Activated CD8-positive, alpha-beta memory T cell treated with anti-CD3 and anti-CD28 coated beads, Interleukin-2, amount 50 U/mL, for 24 hours (primary cell): Measurements from ENCODE around the gene MLPH.

Experiments used
- DNase-seq: peaks from one replicate; pipeline ENCODE4 v3.0.0-alpha.2; 2020; ENCODE audit errors: extremely low read depth

The MLPH gene

GRCh38 chr2:237486819-237487448 is at the start of gene MLPH:
Gene MLPH, plus strand, starts transcription at chr2:237487251. Its CDS starts 6,176 bp downstream, at chr2:237493427.
- DNase-seq: no peak

GRCh38 chr2:237437566-237437965 is 49.5 kb upstream of the MLPH start:
- no peak for DNase-seq

GRCh38 chr2:237438080-237438940 is 48.7 kb upstream of the MLPH start:
- no peak for DNase-seq

- no peak for DNase-seq
These were observed 46.2 kb upstream of the MLPH start for GRCh38 chr2:237440819-237441281.

- DNase-seq: no peak
These were observed 45.3 kb upstream of the MLPH start for GRCh38 chr2:237441605-237442274.

- DNase-seq: no peak
These were observed 43.0 kb upstream of the MLPH start for GRCh38 chr2:237444071-237444470.

GRCh38 chr2:237445611-237446337 is 41.3 kb upstream of the MLPH start:
- no peak for DNase-seq

GRCh38 chr2:237446338-237446665 is 40.7 kb upstream of the MLPH start:
- no peak for DNase-seq

GRCh38 chr2:237447496-237447895 is 39.6 kb upstream of the MLPH start:
- DNase-seq: no peak

- DNase-seq: no peak
These were observed 38.9 kb upstream of the MLPH start for GRCh38 chr2:237448171-237448570.

- no peak for DNase-seq
These were observed 38.4 kb upstream of the MLPH start for GRCh38 chr2:237448626-237449025.

- no peak for DNase-seq
These were observed 37.7 kb upstream of the MLPH start for GRCh38 chr2:237449193-237449881.

GRCh38 chr2:237450108-237450507 is 36.9 kb upstream of the MLPH start:
- DNase-seq: no peak

GRCh38 chr2:237450583-237450982 is 36.5 kb upstream of the MLPH start:
- DNase-seq: no peak

- DNase-seq: no peak
These were observed 35.2 kb upstream of the MLPH start for GRCh38 chr2:237451643-237452469.

- DNase-seq: no peak
These were observed 34.2 kb upstream of the MLPH start for GRCh38 chr2:237452861-237453260.

GRCh38 chr2:237453671-237454070 is 33.4 kb upstream of the MLPH start:
- DNase-seq: no peak

GRCh38 chr2:237455764-237456163 is 31.3 kb upstream of the MLPH start:
- no peak for DNase-seq

- no peak for DNase-seq
These were observed 30.7 kb upstream of the MLPH start for GRCh38 chr2:237456200-237456843.

GRCh38 chr2:237457388-237457941 is 29.6 kb upstream of the MLPH start:
- no peak for DNase-seq
